Muscle of leg (tissue), 11 donors: ENCODE measurements around the gene ELL. TPM values are rescaled to one million over a fixed set of nuclear protein-coding genes. Genes with fewer than 3 reads are reported as not detected.
"Not testable (repeated sequence)": the region's sequence is repeated elsewhere in the genome, so short reads cannot be mapped to it uniquely, and the experiment has no call there.

Source experiments
- DNase-seq: peaks from one replicate; pipeline ENCODE4 v3.0.0; 2013
- H3K27ac ChIP-seq: one replicate; pipeline ENCODE4 v1.5.1; 2013; ENCODE audit warnings: mild to moderate bottlenecking, low read length, control low read depth
- H3K27me3 ChIP-seq: one replicate; pipeline ENCODE4 v1.6.1; 2013; ENCODE audit warnings: low read length; ENCODE audit not compliant: control insufficient read depth, insufficient read depth
- H3K36me3 ChIP-seq: one replicate; pipeline ENCODE4 v1.6.1; 2013; ENCODE audit warnings: low read length; ENCODE audit not compliant: control insufficient read depth, insufficient read depth
- H3K4me1 ChIP-seq: one replicate; pipeline ENCODE4 v1.6.1; 2013; ENCODE audit warnings: low read length; ENCODE audit not compliant: control insufficient read depth, insufficient read depth
- H3K4me3 ChIP-seq: one replicate; pipeline ENCODE4 v1.5.1; 2013; ENCODE audit warnings: low read length, control low read depth
- H3K9me3 ChIP-seq: replicated peaks from 2 replicates; pipeline ENCODE4 v1.6.1; 2013; ENCODE audit warnings: low read depth, low read length; ENCODE audit not compliant: control insufficient read depth
- WGBS: methylation state at CpG from one replicate; pipeline ENCODE4 v1.1.5; 2013; ENCODE audit warnings: missing lambda C conversion rate; ENCODE audit not compliant: insufficient coverage; 5-methylcytosine and 5-hydroxymethylcytosine counted together
- polyA plus RNA-seq, 8 donors: library from polyadenylated mRNA; unstranded; fragments of 120-200 nt; gene quantifications; one replicate each; pipeline versions ENCODE4 v1.2.1 to v1.2.3, GENCODE V29; 2013; ENCODE audit warnings: inconsistent platforms in 1 of 8, low replicate concordance in 1 of 8; ENCODE audit not compliant: insufficient read length in 8 of 8, insufficient read depth in 1 of 8
- total RNA-seq: library from RNA; stranded (reverse); fragments of 120-200 nt; gene quantifications from one replicate; pipeline ENCODE4 v1.2.4, GENCODE V29; 2013

ELL gene
- total and polyA plus RNA-seq, 9 donors, result 11.4 to 20.3 (median 16.7) TPM

DNA sequence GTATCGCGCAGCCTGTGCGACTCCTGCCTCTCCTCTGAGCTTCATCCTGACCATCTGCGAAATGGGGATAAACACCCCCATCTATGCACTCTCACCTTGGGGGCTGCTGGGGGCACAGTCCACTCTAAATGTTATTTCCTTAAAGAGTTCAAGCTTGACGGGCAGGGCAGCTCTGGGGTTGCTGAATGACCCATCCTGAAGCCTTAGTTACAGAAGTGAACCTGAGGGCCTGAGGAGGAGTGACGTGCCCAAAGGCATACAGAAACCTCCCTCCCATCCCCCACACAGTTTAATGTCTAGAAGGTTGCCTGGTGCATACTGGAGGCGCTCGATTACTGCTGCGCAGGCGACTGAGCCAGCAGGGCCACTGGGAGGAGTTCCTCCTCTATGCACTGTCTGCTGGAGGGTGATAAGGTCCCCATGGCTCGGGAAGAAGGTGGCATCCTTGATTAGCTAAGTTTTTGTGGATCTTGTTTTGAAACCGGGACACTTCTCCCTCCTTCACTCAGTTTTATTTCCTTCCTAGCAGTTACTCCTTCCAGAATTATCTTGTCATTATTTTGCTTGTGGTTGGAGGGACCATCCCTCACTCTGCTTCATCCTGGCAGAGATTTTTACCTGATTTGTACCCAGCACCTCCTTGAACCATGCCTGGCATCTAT lies 22.1 kb upstream of the ELL start:
- H3K4me3 ChIP-seq, result peak overlapping the region; percentile 13
- DNase-seq, result peak; percentile 66
- no peaks in the 10 kb centered on the region for H3K9me3 ChIP-seq
- H3K27me3 ChIP-seq, result no peaks in the 10 kb centered on the region
- peaks cover 13% of the 10 kb centered on the region for H3K4me1 ChIP-seq
- 0% methylated on average over 5 of the region's 12 CpGs for WGBS
- H3K36me3 ChIP-seq, result peaks cover 23% of the 10 kb centered on the region
- no peak overlapping the region for H3K27ac ChIP-seq

DNA sequence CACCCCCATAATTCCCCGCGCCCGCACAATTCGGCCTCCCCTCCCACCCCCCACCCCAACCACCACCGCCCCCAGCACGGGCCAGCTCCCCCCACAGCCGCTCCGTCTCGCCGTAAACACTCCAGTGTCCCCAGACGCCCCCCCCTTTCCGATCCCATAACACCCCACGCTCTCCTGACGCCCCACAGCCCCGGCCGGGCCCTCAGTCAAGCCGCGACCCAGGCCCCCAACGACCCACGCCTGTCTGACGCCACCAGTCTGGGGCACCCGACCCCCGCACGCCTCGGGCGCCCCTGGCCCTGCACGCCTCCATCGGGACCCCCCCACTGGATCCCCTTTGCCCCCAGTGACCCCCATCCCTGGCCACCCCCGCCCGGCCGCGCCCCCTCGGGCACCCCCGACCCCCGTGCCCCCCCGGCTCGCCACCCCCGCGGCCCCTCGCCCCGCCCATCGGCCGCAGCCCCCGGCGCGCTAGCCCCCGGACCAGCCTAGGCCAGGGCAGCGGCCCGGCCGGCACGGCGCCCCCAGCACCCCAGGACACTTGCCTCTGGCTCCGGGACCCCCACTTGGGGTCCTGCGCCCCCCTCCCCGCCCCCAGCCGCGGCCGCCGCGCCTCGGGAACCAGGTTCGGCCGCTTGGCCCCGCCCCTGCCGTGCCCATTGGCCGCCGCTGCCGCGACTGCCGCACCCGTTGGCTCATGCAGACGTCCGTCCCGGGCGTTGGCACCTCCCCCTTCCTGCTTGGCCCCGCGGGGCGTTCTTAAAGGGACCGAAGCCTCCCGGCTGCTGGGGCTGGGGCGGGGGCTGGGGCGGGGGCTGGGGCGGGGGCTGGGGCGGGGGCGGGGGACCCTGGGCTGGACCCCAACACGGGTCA lies 21.3 kb upstream of the ELL start, which contains the start of gene FKBP8:
Gene FKBP8, minus strand, starts transcription at position 633 of the 873 bp plus-strand sequence. CDS start 1,603 bp downstream, outside the sequence.
- Histone ChIP-seq H3K27me3 (no peaks in the 10 kb centered on the region), H3K27ac (peak within 1 kb of the TSS; percentile 77), H3K4me3 (peak within 1 kb of the TSS; percentile 68), H3K4me1 (peaks cover 13% of the 10 kb centered on the region), H3K36me3 (peaks cover 23% of the 10 kb centered on the region), H3K9me3 (no peaks in the 10 kb centered on the region)
- DNase-seq, result peak; percentile 96
- under 1% methylated on average over 40 of the region's 86 CpGs for WGBS

DNA sequence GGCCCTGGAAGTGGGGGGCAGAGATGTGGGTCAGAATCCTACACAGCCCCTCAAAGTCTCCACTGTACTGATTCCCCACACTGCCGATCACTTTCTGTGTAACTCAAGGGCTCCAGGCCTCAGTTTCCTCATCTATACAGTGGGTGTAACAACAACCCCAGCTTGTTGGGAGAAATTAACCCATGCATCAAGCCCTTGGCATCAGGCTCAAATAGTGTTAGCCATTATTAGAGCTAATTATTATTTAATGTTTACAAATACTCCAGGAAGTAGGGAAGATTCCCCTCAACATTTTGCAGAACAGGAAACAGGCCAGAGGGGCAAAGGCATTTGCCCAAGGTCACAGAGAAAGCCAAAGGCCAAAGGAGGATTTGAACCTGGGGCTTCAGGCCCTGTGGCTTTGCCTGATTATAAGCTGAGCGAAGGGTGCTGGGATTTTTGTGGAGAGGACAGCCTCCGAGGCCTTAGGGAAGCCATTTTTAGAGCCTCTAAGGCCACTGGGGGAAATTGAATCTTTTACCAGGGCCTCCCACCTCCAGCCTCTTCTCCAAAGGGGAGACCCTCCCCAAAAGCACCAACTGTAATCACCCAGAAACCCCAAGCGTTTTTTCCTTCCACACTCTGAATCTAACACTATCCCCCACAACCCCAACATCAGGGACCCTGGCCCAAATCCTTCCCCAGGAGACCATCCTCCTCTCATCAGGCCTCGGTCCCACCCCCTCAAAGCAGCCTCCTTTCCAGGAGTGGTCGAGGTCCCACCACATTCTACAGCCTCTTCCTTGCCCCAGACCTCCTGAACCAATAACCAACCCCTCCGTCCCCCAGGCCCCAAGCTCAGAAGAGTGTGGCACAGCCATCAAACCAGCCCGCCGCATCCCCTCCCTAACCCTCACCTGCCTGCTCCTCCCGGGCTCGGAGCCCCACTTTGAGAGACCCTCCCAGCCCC lies 20.4 kb upstream of the ELL start:
- H3K4me3 ChIP-seq, result peak overlapping the region; percentile 68
- peak overlapping the region; percentile 77 for H3K27ac ChIP-seq
- DNase-seq, result no peak
- H3K36me3 ChIP-seq, result peaks cover 31% of the 10 kb centered on the region
- H3K4me1 ChIP-seq, result peaks cover 13% of the 10 kb centered on the region
- 1% methylated on average over 5 of the region's 11 CpGs for WGBS
- H3K27me3 ChIP-seq, result no peaks in the 10 kb centered on the region
- no peaks in the 10 kb centered on the region for H3K9me3 ChIP-seq

DNA sequence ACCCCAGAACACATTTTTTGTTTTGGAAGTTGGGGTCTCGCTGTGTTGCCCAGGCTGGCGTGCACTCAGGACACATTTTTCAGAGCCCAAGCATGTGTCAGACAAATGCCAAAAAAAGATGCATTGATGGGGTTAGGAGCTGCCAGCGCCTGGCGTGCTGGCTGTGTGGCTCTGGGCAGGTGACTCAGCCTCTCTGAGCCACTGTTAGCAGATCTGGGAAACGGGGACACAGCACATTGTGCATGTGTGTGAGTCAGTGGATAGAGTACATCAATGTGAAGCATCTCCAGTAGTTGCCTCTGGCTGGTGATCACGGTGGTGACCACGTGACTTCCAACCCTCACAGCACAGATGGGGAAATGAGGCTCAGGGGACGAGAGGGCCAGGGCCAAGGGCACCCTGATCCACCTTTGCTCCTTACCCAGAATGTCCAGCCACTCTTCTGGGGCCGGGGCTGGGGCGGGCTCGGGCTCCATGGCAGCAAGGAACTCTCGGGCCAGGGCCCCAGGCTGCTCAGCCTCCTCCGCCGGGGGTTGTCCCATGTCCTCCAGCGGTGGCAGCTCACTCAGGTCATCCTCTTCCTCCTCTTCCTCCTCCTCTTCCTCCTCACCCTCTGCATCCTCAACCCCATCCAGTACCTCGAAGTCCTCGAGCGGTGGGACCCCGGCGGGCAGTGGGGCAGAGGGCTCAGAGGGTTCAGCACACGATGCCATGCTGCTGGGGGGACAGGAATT lies 19.6 kb upstream of the ELL start:
- DNase-seq, result no peak
- Histone ChIP-seq H3K27me3 (no peaks in the 10 kb centered on the region), H3K4me1 (peaks cover 13% of the 10 kb centered on the region), H3K9me3 (no peaks in the 10 kb centered on the region), H3K27ac (no peak overlapping the region), H3K36me3 (peaks cover 40% of the 10 kb centered on the region), H3K4me3 (no peak overlapping the region)
- WGBS, result 80% methylated on average over 7 of the region's 21 CpGs

DNA sequence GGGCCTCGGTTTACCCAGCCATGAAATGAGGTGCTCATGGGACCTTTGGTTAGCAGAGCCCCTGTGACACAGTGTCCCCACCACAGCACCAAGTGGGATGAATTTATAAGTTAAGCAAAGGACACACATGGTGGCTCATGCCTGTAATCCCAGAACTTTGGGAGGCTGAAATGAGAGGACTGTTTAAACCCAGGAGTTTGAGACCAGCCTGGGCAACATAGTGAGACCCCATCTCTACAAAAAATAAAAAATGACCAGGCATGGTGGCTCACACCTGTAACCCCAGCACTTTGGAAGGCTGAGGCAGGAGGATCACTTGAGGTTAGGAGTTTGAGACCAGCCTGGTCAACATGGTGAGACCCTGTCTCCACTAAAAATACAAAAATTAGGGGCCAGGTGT lies 18.3 kb upstream of the ELL start:
- not testable (repeated sequence) for H3K9me3 ChIP-seq, H3K27me3 ChIP-seq, DNase-seq, H3K27ac ChIP-seq, H3K4me3 ChIP-seq
- Histone ChIP-seq H3K36me3 (peaks cover 51% of the 10 kb centered on the region), H3K4me1 (peaks cover 13% of the 10 kb centered on the region)
- WGBS, result no CpG with 5 or more reads among the region's 1 CpG

DNA sequence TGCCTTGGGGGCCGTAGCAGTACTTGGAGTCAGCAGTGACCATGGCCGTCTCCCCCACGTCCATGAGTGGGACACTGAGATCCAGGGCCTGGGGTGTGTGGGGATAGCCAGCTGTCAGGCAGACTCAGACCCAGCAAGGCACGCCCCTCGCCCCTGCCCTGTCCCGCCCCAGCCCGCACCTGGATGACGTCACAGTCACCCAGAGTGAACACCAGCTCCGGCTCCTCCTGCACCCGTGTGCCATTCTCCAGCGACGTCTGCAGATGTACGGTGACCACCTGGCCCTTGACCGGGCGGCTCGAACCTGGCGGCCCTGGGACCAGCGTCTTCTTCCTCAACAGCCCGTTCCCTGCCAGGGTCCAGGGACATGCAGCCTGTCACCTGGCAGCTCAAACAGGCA lies 17.5 kb upstream of the ELL start:
- Histone ChIP-seq H3K36me3 (peaks cover 56% of the 10 kb centered on the region), H3K27ac (no peak overlapping the region), H3K27me3 (no peaks in the 10 kb centered on the region), H3K4me3 (no peak overlapping the region), H3K9me3 (no peaks in the 10 kb centered on the region), H3K4me1 (peaks cover 13% of the 10 kb centered on the region)
- WGBS, result 97% methylated on average over 19 of the region's 19 CpGs
- DNase-seq, result no peak

DNA sequence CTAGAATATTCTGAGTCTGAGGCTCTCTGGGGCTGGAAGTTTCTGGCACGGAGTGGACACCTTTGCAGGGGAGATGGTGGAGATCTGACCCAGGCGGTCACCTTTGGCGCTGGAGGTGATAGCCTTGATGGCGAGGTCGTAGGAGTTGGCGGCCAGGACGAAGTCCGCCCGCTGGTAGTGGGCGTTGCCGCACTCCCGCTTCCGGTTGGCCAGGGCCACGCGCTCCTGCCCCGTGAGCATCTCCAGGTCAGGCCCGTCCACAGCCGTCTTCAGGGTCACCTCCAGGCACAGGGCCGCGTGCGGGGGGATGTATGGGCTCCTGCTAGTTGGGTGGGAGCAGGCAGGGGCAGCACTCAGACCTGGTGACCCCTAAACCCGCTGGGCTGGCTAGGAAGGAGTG lies 16.2 kb upstream of the ELL start:
- Histone ChIP-seq H3K27ac (no peak overlapping the region), H3K4me1 (peaks cover 6% of the 10 kb centered on the region), H3K9me3 (no peaks in the 10 kb centered on the region), H3K4me3 (no peak overlapping the region), H3K27me3 (no peaks in the 10 kb centered on the region), H3K36me3 (peaks cover 62% of the 10 kb centered on the region)
- 91% methylated on average over 15 of the region's 22 CpGs for WGBS
- DNase-seq, result no peak

DNA sequence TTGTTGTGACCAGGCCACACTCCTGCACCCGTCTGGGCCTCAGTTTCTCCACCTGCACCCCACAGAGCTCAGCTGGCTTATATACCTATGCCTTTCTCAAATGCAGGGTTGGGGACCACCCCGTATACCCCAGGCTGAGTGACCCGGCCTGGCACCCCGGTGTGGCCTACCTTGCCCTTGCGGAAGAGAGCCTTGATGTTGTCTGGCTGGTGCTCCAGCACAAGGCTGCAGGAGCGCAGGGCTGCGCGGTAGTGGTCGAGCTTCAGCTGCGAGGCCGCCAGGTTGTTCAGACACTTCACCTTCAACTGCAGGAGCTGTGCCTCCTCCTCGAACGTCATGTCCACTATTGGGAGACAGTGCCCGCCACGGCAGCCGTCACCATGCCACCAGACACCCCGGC lies 15.6 kb upstream of the ELL start:
- Histone ChIP-seq H3K4me3 (no peak overlapping the region), H3K9me3 (no peaks in the 10 kb centered on the region), H3K36me3 (peaks cover 69% of the 10 kb centered on the region), H3K27me3 (no peaks in the 10 kb centered on the region), H3K4me1 (peaks cover 4% of the 10 kb centered on the region), H3K27ac (no peak overlapping the region)
- 93% methylated on average over 17 of the region's 17 CpGs for WGBS
- no peak for DNase-seq

DNA sequence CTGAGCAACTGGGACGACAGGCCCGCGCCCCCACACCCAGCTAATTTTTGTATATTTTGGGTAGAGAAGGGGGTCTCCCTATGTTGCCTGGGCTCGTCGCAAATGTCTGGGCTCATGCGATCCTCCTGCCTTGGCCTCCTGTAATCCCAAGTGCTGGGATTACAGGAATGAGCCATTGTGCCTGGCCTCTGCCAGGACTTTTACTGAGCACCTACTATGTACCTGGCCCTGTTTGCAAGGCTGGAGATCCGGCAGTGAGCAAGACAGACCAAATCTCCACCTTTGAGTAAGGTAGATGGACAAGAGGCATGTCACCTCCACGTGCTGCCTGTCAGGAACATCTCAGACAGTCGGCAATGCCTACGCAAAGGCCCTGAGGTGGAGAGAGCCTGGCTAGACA lies 14.6 kb upstream of the ELL start:
- no peak for DNase-seq
- Histone ChIP-seq H3K27me3 (no peaks in the 10 kb centered on the region), H3K9me3 (no peaks in the 10 kb centered on the region), H3K4me1 (no peaks in the 10 kb centered on the region), H3K36me3 (peaks cover 73% of the 10 kb centered on the region), H3K27ac (no peak overlapping the region), H3K4me3 (no peak overlapping the region)
- WGBS, result 93% methylated on average over 7 of the region's 10 CpGs
